Fibroblast of villous mesenchyme (primary cell): ENCODE measurements around the gene VWF. TPM values are rescaled to one million over a fixed set of nuclear protein-coding genes. Genes with fewer than 3 reads are reported as not detected.

Experiments
- DNase-seq: peaks from one replicate; pipeline ENCODE4 v3.0.0-alpha.2; 2010; ENCODE audit warnings: low read depth
- H3K4me3 ChIP-seq: 2 replicates; pipeline ENCODE4 v1.5.1; 2011; ENCODE audit warnings: low read depth, mild to moderate bottlenecking, low read length
- total RNA-seq: library from RNA; depleted of rRNA; stranded (reverse); fragments of >200 nt; gene quantifications from 2 replicates; pipeline ENCODE4 v1.2.3, GENCODE V29; 2012
- TF ChIP-seq, protein P1 (sequence below): IDR thresholded peaks from 2 replicates; pipeline ENCODE4 v1.5.1; 2012; ENCODE audit warnings: low read depth, mild to moderate bottlenecking, low read length; ENCODE audit not compliant: insufficient read depth

Gene VWF
- total RNA-seq: under 0.01 and 0.32 TPM in 2 replicates

DNA sequence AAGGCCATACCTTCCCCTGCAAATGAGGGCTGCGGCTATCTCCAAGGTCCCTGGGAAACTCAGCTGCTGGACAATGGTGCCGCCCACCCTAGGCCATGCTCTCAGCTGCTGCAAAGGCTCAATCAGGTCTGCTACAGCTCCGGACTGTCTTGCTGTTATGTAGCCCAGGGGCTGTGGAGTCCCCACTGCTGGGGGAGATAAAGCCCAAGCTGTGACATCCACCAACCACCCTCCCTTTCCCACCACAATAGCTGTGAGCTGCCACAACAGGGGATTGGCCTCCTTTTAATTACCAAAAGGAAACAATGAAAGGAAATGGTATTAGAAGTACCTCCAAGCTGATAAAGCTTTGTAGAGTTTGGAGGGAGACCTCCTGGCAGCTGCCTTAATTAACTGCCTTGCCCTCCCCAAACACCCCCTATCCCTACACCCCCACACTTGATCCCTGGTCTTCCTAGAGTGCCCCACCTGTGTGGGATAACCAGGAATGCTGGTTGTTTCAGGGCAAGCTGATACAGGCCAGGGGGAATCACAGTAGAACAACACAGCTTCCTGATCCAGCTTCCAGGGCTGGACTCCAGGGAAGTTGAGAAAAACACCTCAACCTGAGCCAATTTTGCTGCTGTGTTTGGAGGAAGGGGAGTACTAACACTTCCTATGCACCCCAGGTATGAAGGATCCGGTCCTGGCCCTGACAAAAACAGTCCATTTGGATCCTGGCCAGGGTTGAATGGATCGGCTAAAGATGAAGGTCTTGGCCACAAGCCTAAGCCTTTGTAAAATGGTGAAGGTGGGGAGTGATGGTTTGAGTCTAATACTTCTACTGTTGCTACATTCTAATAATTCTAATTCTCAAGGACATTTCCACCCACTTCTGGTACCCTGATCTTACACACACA, at the start of gene VWF:
VWF (minus strand) TSS at position 260 of the 899 bp plus-strand sequence. CDS start 1,474 bp downstream, outside the sequence.
- no peak within 1 kb of the TSS for H3K4me3 ChIP-seq
- DNase-seq: no peak
- TF ChIP-seq, protein P1, sequence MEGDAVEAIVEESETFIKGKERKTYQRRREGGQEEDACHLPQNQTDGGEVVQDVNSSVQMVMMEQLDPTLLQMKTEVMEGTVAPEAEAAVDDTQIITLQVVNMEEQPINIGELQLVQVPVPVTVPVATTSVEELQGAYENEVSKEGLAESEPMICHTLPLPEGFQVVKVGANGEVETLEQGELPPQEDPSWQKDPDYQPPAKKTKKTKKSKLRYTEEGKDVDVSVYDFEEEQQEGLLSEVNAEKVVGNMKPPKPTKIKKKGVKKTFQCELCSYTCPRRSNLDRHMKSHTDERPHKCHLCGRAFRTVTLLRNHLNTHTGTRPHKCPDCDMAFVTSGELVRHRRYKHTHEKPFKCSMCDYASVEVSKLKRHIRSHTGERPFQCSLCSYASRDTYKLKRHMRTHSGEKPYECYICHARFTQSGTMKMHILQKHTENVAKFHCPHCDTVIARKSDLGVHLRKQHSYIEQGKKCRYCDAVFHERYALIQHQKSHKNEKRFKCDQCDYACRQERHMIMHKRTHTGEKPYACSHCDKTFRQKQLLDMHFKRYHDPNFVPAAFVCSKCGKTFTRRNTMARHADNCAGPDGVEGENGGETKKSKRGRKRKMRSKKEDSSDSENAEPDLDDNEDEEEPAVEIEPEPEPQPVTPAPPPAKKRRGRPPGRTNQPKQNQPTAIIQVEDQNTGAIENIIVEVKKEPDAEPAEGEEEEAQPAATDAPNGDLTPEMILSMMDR: no peak

DNA sequence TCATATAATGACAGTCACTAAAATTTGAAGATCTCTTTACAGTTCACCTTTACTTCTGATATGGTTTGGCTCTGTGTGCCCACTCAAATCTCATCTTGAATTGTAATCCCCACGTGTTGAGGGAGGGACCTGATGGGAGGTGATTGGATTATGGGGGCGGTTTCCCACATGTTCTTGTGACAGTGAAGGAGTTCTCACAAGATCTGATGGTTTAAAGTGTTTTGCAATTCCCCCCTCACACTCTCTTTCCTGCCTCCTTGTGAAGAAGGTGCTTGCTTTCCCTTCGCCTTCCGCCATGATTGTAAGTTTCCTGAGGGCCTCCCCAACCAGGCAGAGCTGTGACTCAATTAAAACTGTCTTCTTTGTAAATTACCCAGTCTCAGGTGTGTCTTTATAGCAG, 48.4 kb upstream of the VWF start:
- TF ChIP-seq, protein P1: no peak
- no peak for DNase-seq
- H3K4me3 ChIP-seq: no peak overlapping the region

DNA sequence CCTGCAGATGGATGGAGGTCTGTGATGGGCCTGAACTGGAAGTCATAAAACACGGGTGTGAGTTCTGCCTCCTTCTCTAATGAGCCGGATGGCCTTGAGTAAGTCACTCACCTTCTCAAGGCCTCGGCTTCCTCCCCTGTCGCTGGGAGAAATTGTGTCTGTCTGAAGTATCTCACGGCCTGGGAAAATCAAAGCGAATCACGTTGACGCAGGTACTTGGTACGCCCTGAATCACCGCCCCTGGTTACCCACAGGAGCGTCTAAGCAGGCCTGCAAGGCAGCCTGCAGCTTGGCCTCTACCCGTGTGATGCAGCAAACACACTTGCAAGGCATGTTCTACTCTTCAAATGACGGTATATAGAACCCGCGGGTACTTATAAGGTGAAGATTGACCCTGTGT, 47.6 kb upstream of the VWF start:
- no peak for DNase-seq
- TF ChIP-seq, protein P1: no peak
- H3K4me3 ChIP-seq: no peak overlapping the region

DNA sequence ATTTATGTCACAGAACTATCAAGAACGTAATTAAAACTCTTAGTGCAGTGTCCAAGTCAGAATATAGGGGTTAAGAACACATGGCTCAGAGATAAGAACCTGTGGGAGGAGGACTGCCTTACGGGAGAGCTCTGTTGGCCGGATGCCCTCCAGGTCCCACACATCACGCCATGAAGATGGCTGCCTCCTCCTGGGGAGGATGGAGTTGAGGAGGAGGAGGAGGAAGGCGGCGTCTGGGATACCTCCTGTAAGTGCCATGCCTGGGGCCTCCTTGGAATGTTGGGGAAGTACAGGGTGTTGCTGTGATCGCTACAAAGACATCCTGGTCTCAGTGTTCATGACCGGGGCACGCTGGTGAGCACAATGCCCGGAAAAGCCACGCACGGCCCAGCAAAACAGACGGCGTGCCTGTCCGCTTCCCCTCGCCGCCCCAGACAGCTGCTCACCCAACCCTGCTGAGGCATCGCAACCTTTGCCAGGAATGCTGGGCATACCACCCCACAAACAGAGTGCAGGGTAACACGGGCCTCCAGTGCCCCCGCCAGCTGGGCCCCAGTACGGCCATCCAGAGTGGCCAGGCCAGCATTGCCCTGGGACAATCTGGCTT, 47.0 kb upstream of the VWF start:
- no peak overlapping the region for H3K4me3 ChIP-seq
- TF ChIP-seq, protein P1: no peak
- no peak for DNase-seq

DNA sequence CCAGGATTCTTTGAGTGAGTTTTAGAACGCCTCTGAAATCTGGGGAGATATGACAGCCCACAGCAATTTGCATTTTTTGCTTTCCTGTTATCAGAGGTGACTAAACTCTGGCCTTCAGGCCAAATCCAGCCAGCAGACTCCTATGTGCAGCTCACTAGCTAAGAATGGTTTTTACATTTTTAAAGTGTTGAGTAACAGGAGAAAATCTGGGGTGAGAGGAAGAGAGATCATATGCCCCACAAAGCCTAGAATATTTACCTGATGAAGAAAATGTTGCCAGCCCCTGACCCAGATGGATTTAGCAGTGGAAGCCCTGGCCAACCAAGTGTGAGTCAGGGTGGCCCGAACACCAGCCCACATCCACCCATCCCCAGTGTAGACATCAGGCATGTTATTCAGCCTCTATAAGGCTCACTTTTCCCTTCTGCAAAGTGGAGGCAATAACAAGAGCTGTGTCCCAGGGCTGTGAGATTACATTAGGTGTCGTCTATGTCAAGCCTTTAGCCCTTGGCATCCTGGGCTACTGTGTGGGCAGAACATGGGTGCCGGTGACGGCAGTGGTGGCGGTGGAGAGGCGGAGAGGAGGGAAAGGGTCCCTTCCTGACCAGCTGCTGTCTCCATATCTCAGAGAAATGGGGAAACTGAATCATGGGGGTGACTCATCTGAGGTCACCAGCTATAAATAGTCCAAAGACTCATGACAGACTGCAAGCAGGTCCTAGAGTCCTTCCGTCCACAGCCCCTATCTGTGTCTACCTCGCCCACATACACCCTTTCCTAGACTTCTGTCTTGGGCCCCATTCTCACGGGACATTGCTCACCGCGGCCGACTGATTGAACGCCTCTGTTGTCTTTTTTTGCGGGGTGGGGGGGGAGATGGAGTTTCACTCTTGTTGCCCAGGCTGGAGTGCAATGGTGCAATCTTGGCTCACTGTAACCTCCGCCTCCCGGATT, 43.1 kb upstream of the VWF start:
- TF ChIP-seq, protein P1: no peak
- DNase-seq: peak; percentile 95
- H3K4me3 ChIP-seq: no peak overlapping the region

DNA sequence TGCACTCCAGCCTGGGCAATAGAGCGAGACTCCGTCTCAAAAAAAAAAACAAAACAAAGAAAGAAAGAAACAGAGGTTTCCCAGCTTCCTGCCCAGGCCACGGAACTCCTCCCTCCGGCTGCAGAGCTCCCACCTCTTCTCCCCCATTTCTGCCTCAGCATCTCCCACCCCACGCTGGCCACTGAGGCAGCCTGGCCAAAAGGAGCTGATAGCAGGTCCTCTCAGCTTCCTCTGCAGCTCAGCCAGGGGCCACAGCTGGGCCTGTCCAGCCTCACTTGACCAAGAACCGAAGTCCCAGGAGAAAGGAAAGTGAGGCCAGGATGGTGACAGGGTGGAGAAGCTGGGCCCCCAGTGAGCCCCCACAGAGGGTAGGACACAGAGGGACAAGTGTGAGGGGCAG, 42.3 kb upstream of the VWF start:
- DNase-seq: no peak
- H3K4me3 ChIP-seq: no peak overlapping the region
- TF ChIP-seq, protein P1: no peak
